ENCODE data around the gene SLC9A3. TPM values are rescaled to one million over a fixed set of nuclear protein-coding genes. Genes with fewer than 3 reads are reported as not detected.
A peak's percentile ranks its signal among the peaks of the same experiment; 100 is the strongest.

Gene SLC9A3
- total and polyA plus RNA-seq, 8 donors = 0.60 to 1.9 (median 0.95) TPM

DNA sequence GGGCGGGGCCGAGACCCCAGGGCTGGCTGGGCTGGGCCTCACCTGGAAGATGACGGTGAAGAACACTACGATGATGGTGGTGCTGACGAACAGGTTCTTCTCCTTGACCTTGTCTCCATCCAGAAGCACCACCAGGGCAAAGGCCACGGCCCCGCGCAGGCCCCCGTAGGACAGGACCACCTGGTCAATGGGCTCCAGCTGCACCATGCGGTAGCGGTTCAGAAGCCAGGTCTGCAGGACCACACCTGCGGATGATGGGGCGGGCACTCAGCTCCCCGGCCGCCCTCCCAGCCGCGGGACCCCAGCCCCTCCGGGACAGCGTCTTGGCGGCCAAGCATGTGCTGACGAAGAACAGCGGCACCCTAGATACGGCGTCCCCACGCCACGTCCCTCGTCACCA is 41.7 kb downstream of the SLC9A3 start:
- no peak for ATAC-seq
- no peak for FAIRE-seq
- no peak overlapping the region for H3K4me3 ChIP-seq
- no peak overlapping the region for H3K27ac ChIP-seq
- peak in 2 of 6 donors; percentile 23 to 54 for DNase-seq
- WGBS, 2 donors = 85 to 88% methylated on average over 27 of the region's 27 CpGs
- no peaks in the 10 kb centered on the region for H3K4me1 ChIP-seq
- peaks cover 0 to 13% (median 0%) of the 10 kb centered on the region in 4 donors for H3K27me3 ChIP-seq
- H3K9me3 ChIP-seq = no peaks in the 10 kb centered on the region
- TF ChIP-seq, protein P1, sequence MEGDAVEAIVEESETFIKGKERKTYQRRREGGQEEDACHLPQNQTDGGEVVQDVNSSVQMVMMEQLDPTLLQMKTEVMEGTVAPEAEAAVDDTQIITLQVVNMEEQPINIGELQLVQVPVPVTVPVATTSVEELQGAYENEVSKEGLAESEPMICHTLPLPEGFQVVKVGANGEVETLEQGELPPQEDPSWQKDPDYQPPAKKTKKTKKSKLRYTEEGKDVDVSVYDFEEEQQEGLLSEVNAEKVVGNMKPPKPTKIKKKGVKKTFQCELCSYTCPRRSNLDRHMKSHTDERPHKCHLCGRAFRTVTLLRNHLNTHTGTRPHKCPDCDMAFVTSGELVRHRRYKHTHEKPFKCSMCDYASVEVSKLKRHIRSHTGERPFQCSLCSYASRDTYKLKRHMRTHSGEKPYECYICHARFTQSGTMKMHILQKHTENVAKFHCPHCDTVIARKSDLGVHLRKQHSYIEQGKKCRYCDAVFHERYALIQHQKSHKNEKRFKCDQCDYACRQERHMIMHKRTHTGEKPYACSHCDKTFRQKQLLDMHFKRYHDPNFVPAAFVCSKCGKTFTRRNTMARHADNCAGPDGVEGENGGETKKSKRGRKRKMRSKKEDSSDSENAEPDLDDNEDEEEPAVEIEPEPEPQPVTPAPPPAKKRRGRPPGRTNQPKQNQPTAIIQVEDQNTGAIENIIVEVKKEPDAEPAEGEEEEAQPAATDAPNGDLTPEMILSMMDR (IDR thresholded peaks at IDR 0.05) = no peak
- intact Hi-C loops (cut with DNase I) = no loop called here
- H3K36me3 ChIP-seq = no peaks in the 10 kb centered on the region

DNA sequence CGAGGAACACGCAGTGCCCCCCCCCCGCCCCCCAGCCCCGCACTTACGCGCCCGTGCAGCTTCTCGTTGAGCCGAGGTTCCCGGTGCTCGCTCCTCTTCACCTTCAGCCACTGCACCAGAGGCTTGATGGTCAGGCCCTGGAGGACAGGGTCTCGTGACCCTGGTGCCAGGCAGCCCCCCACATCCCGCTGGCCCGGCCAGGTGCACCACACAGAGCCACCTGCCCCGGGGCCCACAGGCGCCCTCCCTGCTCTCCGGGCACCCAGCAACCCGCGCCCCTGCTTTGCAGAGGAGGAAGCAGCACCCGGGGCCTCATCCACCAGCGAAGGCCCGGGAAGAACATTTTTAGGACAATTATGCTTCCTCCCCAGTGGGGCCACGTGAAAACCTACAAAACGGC is 42.2 kb downstream of the SLC9A3 start:
- ATAC-seq (no peak), FAIRE-seq (no peak), DNase-seq (peak in 2 of 6 donors; percentile 12 to 73)
- Histone ChIP-seq H3K27me3 (peaks cover 0 to 13% (median 0%) of the 10 kb centered on the region in 4 donors), H3K9me3 (no peaks in the 10 kb centered on the region), H3K27ac (no peak overlapping the region), H3K4me1 (no peaks in the 10 kb centered on the region), H3K36me3 (no peaks in the 10 kb centered on the region), H3K4me3 (no peak overlapping the region)
- intact Hi-C loops (cut with DNase I) = no loop called here
- 59 to 64% methylated on average over 20 to 23 of the region's 24 CpGs for WGBS, 2 donors
- TF ChIP-seq, protein P1 (IDR thresholded peaks at IDR 0.05) = no peak

DNA sequence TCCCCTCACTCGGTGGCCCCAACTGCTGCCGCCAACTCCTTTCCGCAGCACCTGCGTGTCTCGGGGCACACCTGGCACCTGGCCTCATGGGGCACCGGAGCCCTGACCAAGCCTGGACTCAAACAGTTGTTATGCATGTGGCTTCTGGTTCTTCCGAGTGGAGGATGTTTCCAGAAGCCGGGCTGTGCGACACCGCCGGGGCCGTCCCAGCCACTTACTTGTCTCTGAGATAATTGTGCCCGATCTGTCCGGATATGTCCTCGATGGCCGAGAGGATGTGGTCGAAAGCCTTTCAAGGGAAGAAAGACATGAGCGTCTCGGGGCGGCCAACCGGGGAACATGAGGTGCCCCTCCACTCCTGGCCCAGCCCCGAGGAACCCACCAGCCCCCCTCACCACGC is 42.9 kb downstream of the SLC9A3 start:
- Histone ChIP-seq H3K27me3 (peaks cover 0 to 13% (median 0%) of the 10 kb centered on the region in 4 donors), H3K27ac (no peak overlapping the region), H3K9me3 (no peaks in the 10 kb centered on the region), H3K4me1 (no peaks in the 10 kb centered on the region), H3K4me3 (no peak overlapping the region), H3K36me3 (no peaks in the 10 kb centered on the region)
- DNase-seq = peak in 1 of 6 donors; percentile 46
- no peak for ATAC-seq
- 72 to 73% methylated on average over 20 to 23 of the region's 23 CpGs for WGBS, 2 donors
- intact Hi-C loops (cut with DNase I) = no loop called here
- TF ChIP-seq, protein P1 (IDR thresholded peaks at IDR 0.05) = no peak
- FAIRE-seq = no peak

DNA sequence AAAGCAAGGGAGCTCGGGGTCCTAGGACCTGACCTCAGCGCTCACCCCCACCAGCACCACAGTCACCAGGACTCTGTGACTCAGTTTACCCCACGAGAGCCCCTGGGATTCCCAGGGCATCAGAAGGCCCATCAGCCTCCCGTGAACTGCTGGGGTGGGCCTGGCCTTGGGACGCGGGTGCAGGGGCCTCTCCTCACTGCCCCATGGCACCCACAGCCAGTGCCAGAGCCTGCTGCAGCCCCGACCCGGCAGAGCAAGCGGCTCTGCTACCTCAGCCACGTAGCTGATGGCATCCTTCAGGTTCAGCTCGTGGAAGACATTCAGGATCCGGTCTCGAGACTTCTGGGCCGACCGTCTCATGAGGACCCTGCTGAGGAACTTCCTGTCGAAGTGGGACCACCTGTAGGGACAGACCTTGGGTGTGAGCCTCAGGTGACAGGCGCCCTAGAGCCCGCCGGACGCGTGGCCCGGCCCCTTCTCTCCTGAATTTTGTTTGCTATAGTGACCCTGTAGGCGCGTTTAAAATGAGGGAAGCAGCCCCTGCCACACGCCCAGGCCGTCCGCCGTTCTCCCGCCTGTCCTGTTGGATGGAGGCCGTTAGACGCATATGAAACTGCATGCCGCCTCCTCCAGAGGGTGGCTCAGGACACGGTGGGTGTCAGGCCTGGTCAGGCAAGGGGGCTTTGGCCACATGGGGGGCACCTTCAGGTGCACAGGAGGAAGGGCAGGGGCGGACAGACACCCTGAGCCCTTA is 44.5 kb downstream of the SLC9A3 start:
- H3K27me3 ChIP-seq = peaks cover 0 to 13% (median 0%) of the 10 kb centered on the region in 4 donors
- TF ChIP-seq, protein P1 (IDR thresholded peaks at IDR 0.05) = no peak
- no peaks in the 10 kb centered on the region for H3K36me3 ChIP-seq
- no peak overlapping the region for H3K27ac ChIP-seq
- no peak for FAIRE-seq
- peaks cover 0 to 6% (median 5%) of the 10 kb centered on the region in 3 donors for H3K4me1 ChIP-seq
- intact Hi-C loops (cut with DNase I) = no loop called here
- ATAC-seq = no peak
- DNase-seq = peak in 2 of 6 donors; percentile 11 to 63
- H3K9me3 ChIP-seq = no peaks in the 10 kb centered on the region
- 45 to 64% methylated on average over 34 of the region's 34 CpGs for WGBS, 2 donors
- H3K4me3 ChIP-seq = no peak overlapping the region

DNA sequence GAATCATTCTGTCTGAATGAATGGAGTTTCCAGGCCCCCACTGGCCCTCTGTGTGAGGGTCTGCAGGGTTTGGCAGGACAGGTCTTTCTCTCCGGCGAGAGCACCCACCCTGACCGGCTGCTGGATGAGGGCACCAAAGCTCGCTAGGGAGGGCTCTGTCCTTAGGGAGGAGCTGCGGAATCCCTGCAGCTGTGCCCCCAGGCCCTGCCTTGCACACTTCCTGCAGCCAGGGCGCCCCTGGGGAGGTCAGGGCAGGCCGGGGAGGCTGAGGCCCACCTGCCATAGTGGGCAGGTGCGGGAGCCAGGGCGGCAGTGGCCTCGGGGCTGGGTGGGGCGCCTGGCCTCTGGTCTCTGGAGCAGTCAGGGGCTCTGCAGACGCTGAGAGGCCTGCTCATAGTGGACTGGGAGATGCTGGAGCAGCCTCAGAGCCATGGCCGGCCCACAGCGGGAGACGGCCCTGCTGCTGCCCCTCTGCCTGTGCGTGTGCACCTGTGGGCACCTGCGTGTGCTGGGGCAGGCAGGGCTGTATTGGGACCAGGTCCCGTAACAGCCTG is 45.2 kb downstream of the SLC9A3 start:
- peaks cover 0 to 13% (median 0%) of the 10 kb centered on the region in 4 donors for H3K27me3 ChIP-seq
- 48 to 67% methylated on average over 16 to 18 of the region's 18 CpGs for WGBS, 2 donors
- intact Hi-C loops (cut with DNase I) = no loop called here
- ATAC-seq = no peak
- H3K9me3 ChIP-seq = no peaks in the 10 kb centered on the region
- DNase-seq = peak in 2 of 6 donors; percentile 18 to 69
- TF ChIP-seq, protein P1 (IDR thresholded peaks at IDR 0.05) = no peak
- FAIRE-seq = no peak
- no peaks in the 10 kb centered on the region for H3K36me3 ChIP-seq
- H3K4me1 ChIP-seq = peaks cover 0 to 6% (median 6%) of the 10 kb centered on the region in 3 donors
- no peak overlapping the region for H3K27ac ChIP-seq
- no peak overlapping the region for H3K4me3 ChIP-seq

Measured in pancreas (tissue), 10 donors.